VCaP (cell line): ENCODE measurements around the gene SLC16A3.
A peak's percentile ranks its signal among the peaks of the same experiment; 100 is the strongest.
"Not testable (repeated sequence)": the region's sequence is repeated elsewhere in the genome, so short reads cannot be mapped to it uniquely, and the experiment has no call there.

ENCODE experiments used
- H3K27ac ChIP-seq: fragments of 450-650 bp; 2 replicates; pipeline ENCODE4 v1.5.1; 2017
- TF ChIP-seq, protein P1 (sequence below): fragments of 450-650 bp; conservative IDR thresholded peaks from 2 replicates; pipeline ENCODE4 v1.5.1; 2017; ENCODE audit warnings: mild to moderate bottlenecking, moderate library complexity

Gene SLC16A3

DNA sequence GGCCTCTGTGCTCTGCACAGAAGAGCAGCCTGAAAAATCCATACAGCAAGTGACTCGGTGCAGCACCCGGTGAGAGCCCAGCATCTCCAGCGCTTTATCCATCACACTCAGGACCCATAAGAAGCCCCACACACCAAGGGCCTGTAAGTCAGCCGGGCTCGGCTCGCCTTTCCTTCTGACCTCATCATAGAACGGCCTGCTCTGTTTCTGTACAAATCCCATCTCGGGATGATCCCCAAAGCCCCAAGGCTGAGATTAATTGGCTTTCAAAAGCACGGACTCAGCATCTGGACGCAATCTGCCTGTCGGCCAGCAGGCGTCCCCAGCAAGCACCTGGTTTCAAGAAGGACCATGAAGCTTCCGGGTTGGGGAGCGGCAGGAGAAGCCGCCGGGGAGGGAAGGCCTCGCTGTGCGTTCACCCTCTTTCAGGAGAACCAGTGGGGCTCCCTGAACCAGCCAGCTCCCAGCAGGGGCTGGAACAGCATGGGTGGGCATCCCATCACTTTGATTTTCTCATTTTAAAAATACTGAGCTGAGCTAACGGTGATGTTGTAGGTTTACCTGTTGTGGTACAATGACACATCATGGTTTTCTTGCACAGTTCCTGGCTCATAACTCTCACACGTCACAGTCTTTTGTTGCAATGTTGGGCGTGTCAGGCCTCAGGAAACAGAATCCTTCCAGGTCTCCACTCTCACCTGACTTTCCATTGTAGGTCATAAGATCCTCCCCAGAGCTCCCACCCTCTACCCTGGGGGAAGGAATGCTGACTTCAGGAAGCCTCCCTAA lies 22.9 kb upstream of the SLC16A3 start:
- TF ChIP-seq, protein P1, sequence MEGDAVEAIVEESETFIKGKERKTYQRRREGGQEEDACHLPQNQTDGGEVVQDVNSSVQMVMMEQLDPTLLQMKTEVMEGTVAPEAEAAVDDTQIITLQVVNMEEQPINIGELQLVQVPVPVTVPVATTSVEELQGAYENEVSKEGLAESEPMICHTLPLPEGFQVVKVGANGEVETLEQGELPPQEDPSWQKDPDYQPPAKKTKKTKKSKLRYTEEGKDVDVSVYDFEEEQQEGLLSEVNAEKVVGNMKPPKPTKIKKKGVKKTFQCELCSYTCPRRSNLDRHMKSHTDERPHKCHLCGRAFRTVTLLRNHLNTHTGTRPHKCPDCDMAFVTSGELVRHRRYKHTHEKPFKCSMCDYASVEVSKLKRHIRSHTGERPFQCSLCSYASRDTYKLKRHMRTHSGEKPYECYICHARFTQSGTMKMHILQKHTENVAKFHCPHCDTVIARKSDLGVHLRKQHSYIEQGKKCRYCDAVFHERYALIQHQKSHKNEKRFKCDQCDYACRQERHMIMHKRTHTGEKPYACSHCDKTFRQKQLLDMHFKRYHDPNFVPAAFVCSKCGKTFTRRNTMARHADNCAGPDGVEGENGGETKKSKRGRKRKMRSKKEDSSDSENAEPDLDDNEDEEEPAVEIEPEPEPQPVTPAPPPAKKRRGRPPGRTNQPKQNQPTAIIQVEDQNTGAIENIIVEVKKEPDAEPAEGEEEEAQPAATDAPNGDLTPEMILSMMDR: peak; percentile 95
- peak overlapping the region; percentile 63 for H3K27ac ChIP-seq

DNA sequence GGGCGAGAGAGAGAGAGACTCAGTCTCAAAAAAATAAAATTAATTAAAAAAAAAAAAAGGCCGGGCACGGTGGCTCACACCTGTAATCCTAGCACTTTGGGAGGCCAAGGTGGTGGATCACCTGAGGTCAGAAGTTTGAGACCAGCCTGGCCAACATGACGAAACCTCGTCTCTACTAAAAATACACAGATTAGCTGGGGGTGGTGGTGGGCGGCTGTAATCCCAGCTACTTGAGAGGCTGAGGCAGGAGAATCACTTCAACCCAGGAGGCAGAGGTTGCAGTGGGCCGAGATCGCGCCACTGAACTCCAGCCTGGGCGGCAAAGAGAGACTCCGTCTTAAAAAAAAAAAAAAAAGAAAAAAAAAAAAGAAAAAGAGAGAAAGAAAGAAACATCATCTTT lies 18.2 kb upstream of the SLC16A3 start:
- H3K27ac ChIP-seq: not testable (repeated sequence)

DNA sequence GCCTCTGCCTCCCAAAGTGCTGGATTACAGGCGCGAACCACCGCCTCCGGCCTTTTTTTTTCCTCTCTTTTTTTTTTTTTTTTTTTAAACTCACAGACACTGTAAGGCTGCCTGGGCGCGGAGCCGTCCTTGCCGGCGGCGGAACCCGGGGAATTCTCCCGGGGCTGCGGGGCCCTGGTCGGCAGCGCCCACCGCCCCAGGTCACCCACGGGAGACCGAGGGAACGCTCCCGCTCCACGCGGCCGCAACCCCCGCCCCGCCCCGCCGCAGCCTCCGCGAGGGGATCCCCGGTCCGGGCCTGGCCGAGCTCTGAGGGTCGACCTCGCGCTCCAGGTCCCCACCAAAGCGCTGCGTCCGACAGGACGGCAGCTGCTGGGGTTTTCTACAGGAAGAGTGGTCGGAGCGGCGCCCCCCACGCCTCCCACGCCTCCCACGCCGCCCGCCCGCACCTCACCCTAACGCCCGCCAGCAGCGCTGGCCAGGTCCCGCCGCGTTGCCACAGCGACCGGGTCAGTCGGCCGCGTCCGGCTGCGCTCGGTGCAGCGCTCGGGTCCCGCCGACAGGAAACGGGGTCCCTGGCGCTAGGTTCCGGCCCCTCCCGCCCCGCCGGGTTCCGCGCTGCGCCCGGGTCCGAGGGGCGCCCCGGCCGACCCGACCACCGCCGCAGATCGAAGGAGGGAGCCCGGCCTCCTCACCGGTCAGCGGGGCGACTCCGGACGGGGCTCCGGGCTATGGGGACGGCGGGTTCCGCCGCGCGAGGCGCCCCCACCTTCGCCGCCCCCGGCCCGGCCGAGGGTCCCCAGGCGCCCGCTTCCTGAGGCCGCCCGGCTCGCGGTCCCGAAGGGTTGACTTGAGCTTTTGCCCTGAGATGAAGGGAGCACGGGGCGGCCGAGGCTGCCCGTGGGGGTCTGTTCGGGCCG lies 16.3 kb upstream of the SLC16A3 start, which contains the start of gene CCDC57:
CCDC57 (minus strand) TSS at position 512 of the 920 bp plus-strand sequence. CDS start 10,898 bp downstream, outside the sequence.
- H3K27ac ChIP-seq: peak within 1 kb of the TSS; percentile 91
- TF ChIP-seq, protein P1: no peak

DNA sequence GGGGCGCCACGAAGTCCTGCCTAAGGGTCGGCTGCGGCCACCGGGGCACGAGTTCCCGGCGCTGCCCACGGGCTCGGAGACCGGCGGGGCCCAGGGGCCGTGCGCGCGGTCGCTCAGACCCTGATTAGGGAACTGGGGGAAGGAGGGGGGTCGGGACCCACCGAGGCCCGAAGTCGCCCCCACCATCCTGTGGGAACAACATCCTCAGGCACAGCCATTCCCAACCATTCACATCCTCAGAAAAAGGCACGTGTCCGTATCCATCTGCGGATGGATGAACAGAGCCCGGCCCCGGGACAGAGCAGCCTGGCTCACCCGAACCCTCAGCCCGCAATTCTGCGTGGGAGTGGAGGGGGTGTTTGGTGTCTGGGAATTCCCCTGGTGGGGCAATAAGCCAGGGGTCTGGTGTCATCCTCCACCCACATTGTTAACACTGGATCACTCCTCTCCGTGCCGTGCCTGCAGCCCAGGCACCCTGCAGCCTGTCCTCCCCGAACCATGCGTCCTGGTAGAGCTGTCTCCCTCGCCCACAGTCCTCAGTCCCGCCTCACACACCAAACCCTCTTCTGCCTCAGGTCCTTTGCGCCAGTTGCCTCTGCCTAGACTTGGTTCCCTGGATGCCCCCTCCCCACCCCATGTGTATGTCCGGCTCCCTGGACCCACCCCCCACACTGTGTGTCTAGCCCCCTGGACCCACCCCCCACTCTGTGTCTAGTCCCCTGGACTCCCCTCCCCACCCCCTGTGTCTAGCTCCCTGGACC lies 15.4 kb upstream of the SLC16A3 start:
- TF ChIP-seq, protein P1: no peak
- H3K27ac ChIP-seq: peak overlapping the region; percentile 91

DNA sequence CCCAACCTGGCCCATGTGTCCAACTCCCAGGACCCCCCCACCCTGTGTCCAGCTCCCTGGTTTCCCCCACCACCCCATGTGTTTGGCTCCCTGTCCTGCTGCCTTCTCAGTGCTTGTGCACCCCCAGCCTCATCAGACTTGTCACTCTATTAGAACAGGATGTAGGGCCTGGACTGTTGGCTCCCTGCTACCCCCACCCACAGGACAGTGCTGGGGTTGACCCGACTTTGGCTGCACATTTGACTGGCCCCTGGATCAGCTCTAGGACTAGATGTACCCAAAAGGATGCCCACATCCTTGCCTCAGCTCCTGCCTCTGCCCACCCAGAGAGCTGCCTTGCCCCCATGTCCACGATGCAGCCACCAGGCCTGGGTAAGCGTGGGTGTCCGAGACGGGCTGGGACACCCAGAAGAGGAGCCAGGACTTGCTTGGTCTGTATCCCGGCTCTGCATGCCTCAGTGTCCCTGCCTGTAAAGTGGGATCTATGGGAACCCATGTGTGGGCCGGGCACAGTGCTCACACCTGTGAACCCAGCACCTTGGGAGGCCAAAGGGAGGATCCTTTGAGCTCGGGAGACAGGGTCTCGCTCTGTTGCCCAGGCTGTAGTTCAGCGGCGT lies 14.7 kb upstream of the SLC16A3 start:
- TF ChIP-seq, protein P1: no peak
- H3K27ac ChIP-seq: no peak overlapping the region; the same call in 1 of the 2 replicates

DNA sequence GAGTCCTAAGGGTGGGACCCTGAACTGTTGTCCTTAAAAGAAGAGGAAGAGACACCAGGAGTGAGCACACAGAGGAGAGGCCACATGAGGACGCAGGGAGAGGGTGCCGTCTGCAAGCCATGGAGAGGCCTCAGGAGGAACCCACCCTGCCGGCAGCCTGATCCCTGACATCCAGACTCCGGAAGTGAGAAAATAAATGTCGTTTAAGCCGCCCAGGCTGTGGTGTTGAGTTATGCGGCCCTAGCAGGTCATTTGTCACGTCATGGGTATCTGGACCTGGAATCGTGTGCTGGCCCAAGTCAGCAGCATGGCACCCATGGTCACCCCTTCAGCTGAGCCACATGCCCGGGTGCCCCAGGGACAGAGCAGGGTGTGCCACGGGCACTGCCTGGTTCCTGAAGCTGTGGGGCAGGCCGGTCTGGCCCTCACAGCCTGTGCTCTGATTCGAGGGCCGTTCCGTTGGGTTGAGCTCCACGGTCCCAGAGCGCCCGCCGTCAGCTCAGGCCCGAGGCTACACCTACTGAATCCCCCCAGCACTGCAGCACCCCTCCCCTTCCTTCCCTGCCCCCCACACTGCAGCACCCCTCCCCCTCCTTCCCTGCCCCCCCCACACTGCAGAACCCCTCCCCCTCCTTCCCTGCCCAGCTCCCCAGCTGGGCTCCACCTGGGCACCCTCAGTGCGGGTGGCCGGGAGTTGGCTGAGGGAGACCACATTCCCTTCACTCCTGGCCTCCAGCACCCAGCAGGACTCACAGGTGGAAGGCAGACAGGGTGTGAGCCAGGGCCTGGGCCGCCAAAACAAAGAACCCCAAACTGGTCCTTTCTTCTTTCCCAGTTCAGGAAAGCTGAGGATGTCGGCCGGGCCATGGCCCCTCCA lies 13.5 kb upstream of the SLC16A3 start:
- no peak overlapping the region for H3K27ac ChIP-seq
- TF ChIP-seq, protein P1: no peak

DNA sequence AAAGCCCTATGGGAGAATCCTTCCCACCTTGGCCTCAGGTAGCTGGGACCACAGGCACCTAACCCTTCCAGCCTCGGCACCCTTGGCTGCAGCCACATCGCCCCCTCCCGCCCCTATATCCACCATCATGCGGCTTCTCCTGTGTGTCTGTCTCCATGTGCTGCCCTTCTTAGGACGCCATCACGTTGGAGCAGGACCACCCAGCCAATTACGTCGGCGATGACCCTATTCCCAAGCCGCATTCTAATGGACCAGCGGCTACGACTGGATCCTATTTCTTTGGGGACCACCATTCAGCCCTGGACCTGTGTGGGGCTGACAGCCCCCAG lies 12.9 kb upstream of the SLC16A3 start:
- H3K27ac ChIP-seq: no peak overlapping the region
- TF ChIP-seq, protein P1: no peak
